Keratinocyte (primary cell): ENCODE results near the gene KIF24. TPM values are rescaled to one million over a fixed set of nuclear protein-coding genes. Genes with fewer than 3 reads are reported as not detected.
"Not testable (repeated sequence)": the region's sequence is repeated elsewhere in the genome, so short reads cannot be mapped to it uniquely, and the experiment has no call there.

Experiments
- DNase-seq: peaks from one replicate; pipeline ENCODE4 v3.0.0-alpha.2; 2011; ENCODE audit warnings: low read depth, missing footprints, low spot score
- FAIRE-seq: peaks from 2 replicates; lab custom pipeline; 2011; peaks lifted over from hg19 to GRCh38; lab: Jason Lieb, UNC
- H2AFZ ChIP-seq: 2 replicates; pipeline ENCODE4 v1.6.0; 2012; ENCODE audit warnings: low read length, control low read depth, inconsistent platforms; ENCODE audit not compliant: control insufficient read depth
- H3K27ac ChIP-seq: 2 replicates; pipeline ENCODE4 v1.5.1; 2011; ENCODE audit warnings: low read length; ENCODE audit not compliant: control insufficient read depth, insufficient read depth
- H3K27me3 ChIP-seq: 3 replicates; pipeline ENCODE4 v1.6.0; 2011; ENCODE audit warnings: low read length; ENCODE audit not compliant: control insufficient read depth, insufficient read depth; ENCODE audit errors: extremely low read depth
- H3K36me3 ChIP-seq, 2 experiments: 2 replicates in 1 of 2; 3 replicates in 1 of 2; pipeline ENCODE4 v1.5.1; 2011; ENCODE audit warnings: low read length in 2 of 2, mild to moderate bottlenecking in 1 of 2; ENCODE audit not compliant: control insufficient read depth in 2 of 2, insufficient read depth in 2 of 2; ENCODE audit errors: extremely low read depth in 1 of 2
- H3K4me1 ChIP-seq: 3 replicates; pipeline ENCODE4 v1.5.1; 2011; ENCODE audit warnings: low read length; ENCODE audit not compliant: control insufficient read depth, insufficient read depth; ENCODE audit errors: extremely low read depth
- H3K4me2 ChIP-seq: 3 replicates; pipeline ENCODE4 v1.6.0; 2011; ENCODE audit warnings: low read depth, low read length; ENCODE audit not compliant: control insufficient read depth, insufficient read depth; ENCODE audit errors: extremely low read depth
- H3K4me3 ChIP-seq, 3 experiments: fragments of 200-600 bp in 1 of 3; sonication (generic) in 1 of 3; 2 replicates in 2 of 3; 3 replicates in 1 of 3; pipeline ENCODE4 v1.5.1; 2011 to 2016; ENCODE audit warnings: low read length in 3 of 3, mild to moderate bottlenecking in 3 of 3, control low read depth in 2 of 3, inconsistent platforms in 1 of 3, low read depth in 1 of 3, mixed read lengths in 1 of 3, mixed run types in 1 of 3, moderate library complexity in 1 of 3; ENCODE audit not compliant: control insufficient read depth in 2 of 3, insufficient read depth in 2 of 3; ENCODE audit errors: extremely low read depth in 1 of 3
- H3K79me2 ChIP-seq: 2 replicates; pipeline ENCODE4 v1.6.0; 2012; ENCODE audit warnings: low read length; ENCODE audit not compliant: control insufficient read depth, insufficient read depth
- H3K9ac ChIP-seq: 3 replicates; pipeline ENCODE4 v1.6.0; 2011; ENCODE audit warnings: low read length; ENCODE audit not compliant: control insufficient read depth, insufficient read depth; ENCODE audit errors: extremely low read depth
- H3K9me1 ChIP-seq: 3 replicates; pipeline ENCODE4 v1.6.0; 2011; ENCODE audit warnings: low read length; ENCODE audit not compliant: control insufficient read depth, insufficient read depth; ENCODE audit errors: extremely low read depth
- H3K9me3 ChIP-seq: 2 replicates; pipeline ENCODE4 v1.5.1; 2012; ENCODE audit warnings: low read depth, low read length; ENCODE audit not compliant: control insufficient read depth
- H4K20me1 ChIP-seq: 3 replicates; pipeline ENCODE4 v1.6.0; 2011; ENCODE audit warnings: low read length; ENCODE audit not compliant: control insufficient read depth, insufficient read depth; ENCODE audit errors: extremely low read depth
- CTCF ChIP-seq, 3 experiments: IDR thresholded peaks in 1 of 3; conservative IDR thresholded peaks in 1 of 3; optimal IDR thresholded peaks in 1 of 3; 2 replicates in 2 of 3; 3 replicates in 1 of 3; pipeline versions ENCODE3 to v1.5.1; 2011; ENCODE audit warnings: low read length in 3 of 3, mild to moderate bottlenecking in 3 of 3, moderate library complexity in 2 of 3, control low read depth in 1 of 3, inconsistent platforms in 1 of 3; ENCODE audit not compliant: insufficient read depth in 2 of 3; ENCODE audit errors: extremely low read depth in 1 of 3
- EZH2 ChIP-seq: IDR thresholded peaks from one replicate; pipeline ENCODE4 v1.6.1; 2012; ENCODE audit warnings: inconsistent platforms, mild to moderate bottlenecking, low read length, moderate library complexity
- dilution Hi-C: fragments of 300-500 bp; cut with MboI; formaldehyde crosslinking; loops from one replicate; pipeline ENCODE4 v1.7.0; 2020; ENCODE audit warnings: low sequenced_read_pairs; ENCODE audit not compliant: extremely low pct_ligation_motif_present
- polyA plus RNA-seq, 5 experiments: library from polyadenylated mRNA; depleted of rRNA in 3 of 5; stranded (reverse) in 3 of 5; stranded (forward) in 1 of 5; unstranded in 1 of 5; fragments of >200 nt; gene quantifications; 1 replicate in 1 of 5; 2 replicates in 3 of 5; 3 replicates in 1 of 5; pipeline versions ENCODE4 v1.2.1 to v1.2.3, GENCODE V29; 2011 to 2012; ENCODE audit warnings: missing spikeins in 2 of 5, low read depth in 1 of 5, low replicate concordance in 1 of 5

KIF24 gene
- polyA plus RNA-seq, 1 donor (not counting 4 experiments of a cell fraction or from before 2014, with no cell fraction given), result 1.8 TPM

GRCh38 chr9:34338665-34339385 is 9.8 kb upstream of the KIF24 start:
- Histone ChIP-seq H3K9ac (no peak overlapping the region), H3K4me1 (no peaks in the 10 kb centered on the region), H3K79me2 (peaks cover 10% of the 10 kb centered on the region), H3K27ac (no peak overlapping the region), H2AFZ (no peak overlapping the region), H3K9me1 (no peaks in the 10 kb centered on the region), H3K4me3 (no peak overlapping the region), H3K36me3 (peaks cover 21 to 24% of the 10 kb centered on the region in 2 experiments), H3K27me3 (no peaks in the 10 kb centered on the region), H4K20me1 (no peaks in the 10 kb centered on the region), H3K4me2 (no peak overlapping the region), H3K9me3 (no peaks in the 10 kb centered on the region)
- DNase-seq, result no peak
- dilution Hi-C loops, result no loop called here
- no peak for TF ChIP-seq CTCF (optimal IDR thresholded peaks at IDR 0.05 in 1 of 3, IDR thresholded peaks at IDR 0.05 in 1 of 3, conservative IDR thresholded peaks at IDR 0.05 in 1 of 3; ENCODE audit: extremely low read depth in 1 of 3, insufficient read depth in 2 of 3, low read length in 3 of 3)
- TF ChIP-seq EZH2, result no peak
- no peak for FAIRE-seq

DNA sequence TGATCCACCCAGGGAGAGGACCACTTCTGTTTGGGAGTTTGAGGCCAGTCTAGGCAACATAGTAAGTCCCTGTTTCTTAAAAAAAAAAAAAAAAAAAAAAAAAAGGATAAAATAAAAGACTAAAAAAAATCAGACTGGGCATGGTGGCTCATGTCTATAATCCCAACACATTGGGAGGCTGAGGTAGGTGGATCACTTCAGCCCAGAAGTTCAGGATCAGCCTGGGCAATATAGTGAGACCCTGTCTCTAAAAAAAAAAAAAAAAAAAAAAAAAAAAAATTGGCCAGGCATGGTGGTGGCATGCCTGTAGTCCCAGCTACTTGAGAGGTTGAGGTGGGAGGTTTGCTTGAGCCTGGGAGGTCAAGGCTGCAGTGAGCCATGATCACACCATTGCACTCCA is 9.0 kb upstream of the KIF24 start:
- H3K9me3 ChIP-seq, H4K20me1 ChIP-seq, H3K4me1 ChIP-seq, H3K27me3 ChIP-seq, dilution Hi-C loops, H3K4me2 ChIP-seq, H3K9ac ChIP-seq, FAIRE-seq, H3K27ac ChIP-seq, DNase-seq, H2AFZ ChIP-seq, H3K4me3 ChIP-seq, H3K9me1 ChIP-seq: not testable (repeated sequence)
- Histone ChIP-seq H3K79me2 (peaks cover 11% of the 10 kb centered on the region), H3K36me3 (peaks cover 15 to 22% of the 10 kb centered on the region in 2 experiments)

DNA sequence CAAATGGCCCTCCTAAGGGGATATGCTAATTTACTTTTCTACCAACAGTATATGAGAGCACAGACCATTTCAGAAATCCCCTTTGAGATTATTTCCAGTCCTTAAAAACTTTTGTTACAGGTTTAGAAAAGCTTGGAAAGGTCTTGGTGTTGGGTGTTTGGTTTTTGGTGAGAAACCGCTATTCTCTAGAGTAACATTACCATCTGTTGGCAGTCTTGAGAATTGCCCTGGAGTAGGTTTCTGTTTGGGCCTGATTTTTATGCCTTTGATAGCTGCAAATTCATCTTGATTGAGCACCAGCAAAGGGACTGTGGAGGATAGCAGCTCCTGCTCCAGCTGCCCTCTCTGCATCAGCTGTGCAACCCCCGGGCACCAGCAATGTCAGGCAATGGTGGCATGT is 8.3 kb upstream of the KIF24 start:
- Histone ChIP-seq H3K79me2 (peaks cover 14% of the 10 kb centered on the region), H3K4me3 (no peak overlapping the region), H3K4me1 (peaks cover 6% of the 10 kb centered on the region), H2AFZ (no peak overlapping the region), H3K27me3 (no peaks in the 10 kb centered on the region), H3K9me3 (no peaks in the 10 kb centered on the region), H3K36me3 (peaks cover 15 to 20% of the 10 kb centered on the region in 2 experiments), H3K9ac (no peak overlapping the region), H3K4me2 (no peak overlapping the region), H4K20me1 (no peaks in the 10 kb centered on the region), H3K27ac (no peak overlapping the region), H3K9me1 (no peaks in the 10 kb centered on the region)
- TF ChIP-seq EZH2 (no peak), CTCF (optimal IDR thresholded peaks at IDR 0.05 in 1 of 3, IDR thresholded peaks at IDR 0.05 in 1 of 3, conservative IDR thresholded peaks at IDR 0.05 in 1 of 3; ENCODE audit: extremely low read depth in 1 of 3, insufficient read depth in 2 of 3, low read length in 3 of 3) (no peak)
- dilution Hi-C loops, result no loop called here
- FAIRE-seq, result no peak
- no peak for DNase-seq
